GM12801 (cell line): ENCODE results near the gene SCAPER.

ENCODE experiments used
- CTCF ChIP-seq: IDR thresholded peaks from one replicate; pipeline ENCODE4 v1.5.1; 2011; ENCODE audit warnings: control low read depth; ENCODE audit not compliant: insufficient read length; ENCODE audit errors: extremely low read depth

The SCAPER gene

DNA sequence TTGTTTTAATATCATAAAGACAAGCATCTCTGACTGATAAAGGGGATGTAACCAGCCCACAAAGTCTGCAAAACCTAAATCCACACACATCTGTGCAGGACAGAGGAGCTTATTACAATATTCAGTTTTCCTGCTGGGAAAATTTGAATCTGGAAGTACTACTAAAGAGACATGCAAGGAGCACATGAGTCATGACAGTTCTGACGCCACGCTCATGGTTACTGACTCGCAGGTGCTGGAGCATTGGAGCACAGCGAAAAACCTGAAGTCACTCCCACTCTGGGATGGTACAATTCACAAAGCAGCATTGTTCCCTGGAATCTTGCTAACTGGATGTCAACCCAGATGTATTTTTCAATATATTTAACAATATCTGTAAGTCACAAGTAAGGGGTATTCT is 576.2 kb downstream of the SCAPER start:
- no peak for TF ChIP-seq CTCF

DNA sequence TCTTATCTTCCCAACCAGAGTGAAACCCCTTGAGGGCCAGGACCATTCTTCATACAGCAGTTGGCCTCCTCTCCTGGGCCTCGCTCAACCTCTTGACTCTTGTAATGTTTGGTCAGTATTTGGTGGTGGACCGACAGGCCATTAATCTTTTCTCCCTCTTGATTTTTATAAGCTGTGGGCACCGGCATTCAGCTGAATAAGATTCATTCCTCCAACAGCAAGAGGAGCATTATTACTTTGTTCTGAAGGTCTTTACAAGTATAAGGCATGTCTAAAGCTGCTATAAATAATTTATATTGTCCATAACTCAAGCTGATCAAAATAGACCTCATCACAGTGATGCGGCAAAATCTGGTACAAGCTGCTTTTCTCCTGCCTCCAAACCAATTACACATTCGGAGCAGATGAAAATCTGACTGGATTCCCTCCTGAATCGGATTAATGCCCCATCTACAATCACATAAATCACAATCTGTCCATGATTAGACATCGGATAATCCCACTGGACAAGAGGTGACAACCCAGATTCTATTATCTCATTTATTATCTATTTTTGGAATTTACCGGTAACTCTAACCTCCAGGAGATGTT is 576.9 kb downstream of the SCAPER start:
- TF ChIP-seq CTCF: no peak

DNA sequence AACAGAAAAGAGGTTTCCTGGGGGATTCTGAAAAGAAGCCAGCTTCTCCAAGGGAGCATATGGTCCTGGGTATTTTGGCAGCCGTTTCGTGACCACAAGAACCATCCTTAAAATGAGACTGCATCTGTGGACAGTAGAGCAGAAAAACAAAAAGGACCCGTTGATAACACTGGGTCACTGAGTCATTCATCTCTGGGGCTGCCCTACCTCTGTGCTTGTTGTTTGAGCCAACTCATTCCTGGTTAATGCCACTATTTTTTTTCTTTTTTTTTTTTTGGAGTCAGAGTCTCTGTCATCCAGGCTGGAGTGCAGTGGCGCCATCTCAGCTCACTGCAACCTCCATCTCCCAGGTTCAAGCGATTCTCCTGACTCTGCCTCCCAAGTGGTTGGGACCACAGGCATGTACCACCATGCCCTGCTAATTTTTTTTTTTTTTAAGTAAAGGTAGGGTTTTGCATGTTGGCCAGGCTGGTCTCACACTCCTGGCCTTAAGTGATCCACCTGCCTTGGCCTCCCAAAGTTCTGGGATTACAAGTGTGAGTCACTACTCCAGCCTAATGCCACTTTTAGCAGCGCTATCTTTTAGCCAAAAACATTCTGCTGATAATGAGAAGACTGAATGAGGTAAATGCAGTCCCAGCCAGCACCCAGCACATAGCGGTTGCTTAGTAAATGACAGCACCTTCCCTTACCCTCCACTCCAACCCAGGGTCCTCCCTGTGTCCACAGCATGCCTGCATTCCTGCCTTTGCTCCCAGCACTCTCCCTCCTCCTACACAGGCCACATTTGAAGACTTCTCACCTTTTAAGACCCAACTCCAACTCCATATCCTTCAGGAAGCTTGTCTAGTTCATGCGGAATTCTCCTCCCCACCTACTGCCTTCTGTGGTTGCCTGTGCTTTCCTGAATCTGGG is 577.7 kb downstream of the SCAPER start:
- TF ChIP-seq CTCF: no peak

DNA sequence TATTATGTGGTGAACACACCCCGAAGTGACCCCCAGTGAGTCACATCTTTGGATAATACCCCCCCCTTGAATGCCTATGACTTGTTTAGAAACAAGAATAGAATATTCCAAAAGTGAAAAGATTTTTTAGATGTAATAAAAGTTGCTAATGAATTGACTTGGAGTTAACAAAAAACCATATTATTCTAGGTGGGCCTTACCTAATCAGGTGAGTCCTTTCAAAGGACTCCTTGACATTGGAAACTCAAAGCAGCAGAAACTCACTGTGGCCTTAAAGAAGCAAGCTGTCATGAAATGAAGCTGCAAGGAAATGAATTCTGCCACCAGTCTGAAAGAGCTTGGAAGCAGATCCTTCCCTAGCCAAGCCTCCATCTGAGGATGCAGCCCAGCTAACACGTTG is 579.4 kb downstream of the SCAPER start:
- no peak for TF ChIP-seq CTCF

DNA sequence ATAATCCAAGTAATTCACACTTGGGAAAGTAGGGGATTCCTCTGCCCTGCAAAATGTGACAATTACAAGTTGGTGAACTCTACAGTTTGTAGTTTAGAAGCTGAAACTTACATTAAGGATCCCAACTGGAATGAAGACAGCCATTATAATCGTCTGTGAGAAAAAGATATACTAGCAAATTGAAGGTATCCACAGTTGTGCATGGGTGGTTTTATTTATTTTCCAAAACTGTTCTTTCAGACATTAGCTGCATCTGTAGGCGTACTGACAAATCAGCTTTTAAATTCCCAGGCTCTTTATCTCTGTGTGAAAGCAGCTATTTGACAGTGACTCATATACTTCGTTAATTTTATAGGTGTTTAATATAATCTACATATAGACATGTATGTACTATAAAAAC is 581.1 kb downstream of the SCAPER start:
- no peak for TF ChIP-seq CTCF

GRCh38 chr15:76321602-76322001 is 583.5 kb downstream of the SCAPER start:
- no peak for TF ChIP-seq CTCF

- no peak for TF ChIP-seq CTCF
These were observed 584.0 kb downstream of the SCAPER start for GRCh38 chr15:76321171-76321570.
